NCI-H345 (cell line): ENCODE results near the gene SGCE.
A peak's percentile ranks its signal among the peaks of the same experiment; 100 is the strongest.
"Not testable (repeated sequence)": the region's sequence is repeated elsewhere in the genome, so short reads cannot be mapped to it uniquely, and the experiment has no call there.

Experiments
- DNase-seq: peaks from one replicate; lab custom pipeline; 2025; lab: John Stamatoyannopoulos, UW

SGCE gene, protein sequence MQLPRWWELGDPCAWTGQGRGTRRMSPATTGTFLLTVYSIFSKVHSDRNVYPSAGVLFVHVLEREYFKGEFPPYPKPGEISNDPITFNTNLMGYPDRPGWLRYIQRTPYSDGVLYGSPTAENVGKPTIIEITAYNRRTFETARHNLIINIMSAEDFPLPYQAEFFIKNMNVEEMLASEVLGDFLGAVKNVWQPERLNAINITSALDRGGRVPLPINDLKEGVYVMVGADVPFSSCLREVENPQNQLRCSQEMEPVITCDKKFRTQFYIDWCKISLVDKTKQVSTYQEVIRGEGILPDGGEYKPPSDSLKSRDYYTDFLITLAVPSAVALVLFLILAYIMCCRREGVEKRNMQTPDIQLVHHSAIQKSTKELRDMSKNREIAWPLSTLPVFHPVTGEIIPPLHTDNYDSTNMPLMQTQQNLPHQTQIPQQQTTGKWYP

DNA sequence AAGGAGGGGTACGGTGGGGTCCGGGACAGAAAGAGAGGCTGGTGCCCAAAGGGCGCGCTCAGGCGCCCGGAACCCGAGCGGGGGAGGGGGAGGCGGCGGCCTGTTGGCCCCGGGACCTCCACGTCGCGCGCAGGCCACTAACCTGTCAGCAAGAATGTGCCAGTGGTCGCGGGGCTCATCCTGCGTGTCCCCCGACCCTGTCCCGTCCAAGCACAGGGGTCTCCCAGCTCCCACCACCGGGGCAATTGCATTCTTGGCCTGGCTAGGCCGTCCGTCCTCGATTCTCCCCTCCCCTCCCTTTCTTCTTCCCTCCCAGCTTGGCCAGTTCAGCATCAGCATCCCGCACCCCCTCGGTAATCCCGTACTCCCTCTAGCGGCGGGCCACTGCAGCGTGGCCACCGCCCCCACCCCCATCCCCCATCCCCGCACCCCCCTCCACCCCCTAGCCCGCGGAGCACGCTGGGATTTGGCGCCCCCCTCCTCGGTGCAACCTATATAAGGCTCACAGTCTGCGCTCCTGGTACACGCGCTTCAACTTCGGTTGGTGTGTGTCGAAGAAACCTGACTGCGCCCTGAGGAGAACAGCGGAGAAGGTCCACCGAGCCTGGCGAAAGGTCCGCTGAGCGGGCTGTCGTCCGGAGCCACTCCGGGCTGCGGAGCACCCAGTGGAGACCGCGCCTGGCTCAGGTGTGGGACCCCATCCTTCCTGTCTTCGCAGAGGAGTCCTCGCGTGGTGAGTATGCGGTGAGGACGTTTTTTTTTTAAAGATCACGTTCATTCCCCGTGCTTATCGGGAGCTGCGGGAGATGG is at the start of gene SGCE:
TSS of gene SGCE (minus strand) at position 286 of the 810 bp plus-strand sequence. CDS start at position 251, 35 bp downstream.
- DNase-seq = peak; percentile 79

DNA sequence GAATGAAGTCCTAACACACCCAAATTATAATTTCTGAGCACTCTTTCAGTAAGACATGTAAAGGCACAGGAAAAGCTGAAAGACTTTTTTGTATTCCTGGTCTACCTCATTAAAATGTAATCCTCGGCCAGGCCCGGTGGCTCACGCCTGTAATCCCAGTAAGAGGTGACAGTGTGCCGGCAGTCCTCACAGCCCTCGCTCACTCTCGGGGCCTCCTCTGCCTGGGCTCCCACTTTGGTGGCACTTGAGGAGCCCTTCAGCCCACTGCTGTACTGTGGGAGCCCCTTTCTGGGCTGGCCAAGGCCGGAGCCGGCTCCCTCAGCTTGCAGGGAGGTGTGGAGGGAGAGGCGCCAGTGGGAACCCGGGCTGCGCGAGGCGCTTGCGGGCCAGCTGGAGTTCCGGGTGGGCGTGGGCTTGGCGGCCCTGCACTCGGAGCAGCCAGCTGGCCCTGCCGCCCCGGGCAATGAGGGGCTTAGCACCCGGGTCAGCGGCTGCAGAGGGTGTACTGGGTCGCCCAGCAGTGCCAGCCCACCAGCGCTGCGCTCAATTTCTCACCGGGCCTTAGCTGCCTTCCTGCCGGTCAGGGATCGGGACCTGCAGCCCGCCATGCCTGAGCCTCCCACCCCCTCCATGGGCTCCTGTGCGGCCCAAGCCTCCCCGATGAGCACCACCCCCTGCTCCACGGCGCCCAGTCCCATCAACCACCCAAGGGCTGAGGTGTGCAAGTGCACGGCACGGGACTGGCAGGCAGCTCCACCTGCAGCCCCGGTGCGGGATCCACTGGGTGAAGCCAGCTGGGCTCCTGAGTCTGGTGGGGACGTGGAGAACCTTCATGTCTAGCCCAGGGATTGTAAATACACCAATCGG is 49.5 kb upstream of the SGCE start:
- not testable (repeated sequence) for DNase-seq

DNA sequence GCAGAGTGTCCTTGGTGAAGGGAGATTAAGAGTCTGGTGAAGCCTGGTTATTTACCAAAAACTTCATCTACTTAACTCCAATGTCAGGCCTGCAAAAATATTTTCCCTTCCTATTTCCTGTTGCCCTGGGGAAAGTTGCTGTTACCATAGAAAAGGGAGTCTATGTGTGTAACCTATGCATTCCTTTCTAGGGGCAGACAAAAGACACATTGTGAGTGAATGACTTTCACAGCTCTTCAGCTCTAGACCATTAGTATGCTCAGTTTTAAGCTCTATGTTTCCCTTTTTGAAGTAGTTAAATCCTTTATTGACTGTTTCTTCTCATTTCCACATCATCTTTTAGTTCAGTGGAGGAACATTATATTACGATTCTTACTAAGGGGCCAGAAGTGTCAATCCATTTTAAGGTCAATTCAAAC is 45.6 kb upstream of the SGCE start:
- DNase-seq = no peak

DNA sequence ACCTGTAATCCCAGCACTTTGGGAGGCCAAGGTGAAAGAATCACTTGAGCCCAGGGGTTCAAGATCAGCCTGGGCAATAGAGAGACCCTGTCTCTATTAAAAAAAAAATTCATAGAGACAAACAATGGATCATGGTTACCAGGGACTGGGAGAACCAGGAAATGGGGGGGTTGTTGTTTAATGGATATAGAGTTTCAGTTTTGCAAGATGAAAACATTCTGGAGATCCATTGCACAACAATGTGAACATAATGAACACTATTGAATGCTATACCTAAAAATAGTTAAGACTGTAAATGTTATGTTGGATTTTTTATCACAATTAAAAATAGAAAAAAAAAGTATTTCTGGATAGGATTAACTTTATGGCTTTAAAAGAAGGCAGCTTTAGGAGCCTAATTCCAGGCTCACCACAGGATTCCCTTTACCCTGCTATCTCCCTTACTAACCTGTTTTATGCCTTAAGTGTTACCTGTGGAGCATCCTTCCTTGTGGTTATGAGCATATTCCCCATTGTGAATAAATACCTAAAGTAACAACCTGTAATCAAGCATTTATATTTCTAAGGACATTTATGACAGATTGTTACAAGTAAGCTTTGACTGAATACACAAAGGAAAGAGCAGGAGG is 45.1 kb upstream of the SGCE start:
- no peak for DNase-seq

DNA sequence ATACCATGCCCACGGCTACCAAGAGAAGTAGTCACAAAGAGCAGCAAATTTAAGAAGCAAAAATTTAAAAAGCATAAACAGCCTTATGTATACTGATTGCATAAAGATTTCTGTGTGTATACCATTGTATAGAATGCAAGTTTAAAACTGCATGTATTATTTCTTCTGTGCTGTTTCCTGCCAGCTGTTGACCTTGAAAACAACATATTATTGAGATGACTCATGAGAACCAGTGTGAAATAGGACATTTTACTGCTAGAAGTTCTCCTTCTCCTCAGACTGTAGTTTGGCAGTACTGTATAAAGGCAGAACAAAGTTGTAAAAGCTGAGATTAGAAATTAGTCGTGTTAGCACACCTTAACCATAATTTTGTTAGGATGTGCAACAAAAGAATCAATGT is 42.3 kb upstream of the SGCE start:
- no peak for DNase-seq

DNA sequence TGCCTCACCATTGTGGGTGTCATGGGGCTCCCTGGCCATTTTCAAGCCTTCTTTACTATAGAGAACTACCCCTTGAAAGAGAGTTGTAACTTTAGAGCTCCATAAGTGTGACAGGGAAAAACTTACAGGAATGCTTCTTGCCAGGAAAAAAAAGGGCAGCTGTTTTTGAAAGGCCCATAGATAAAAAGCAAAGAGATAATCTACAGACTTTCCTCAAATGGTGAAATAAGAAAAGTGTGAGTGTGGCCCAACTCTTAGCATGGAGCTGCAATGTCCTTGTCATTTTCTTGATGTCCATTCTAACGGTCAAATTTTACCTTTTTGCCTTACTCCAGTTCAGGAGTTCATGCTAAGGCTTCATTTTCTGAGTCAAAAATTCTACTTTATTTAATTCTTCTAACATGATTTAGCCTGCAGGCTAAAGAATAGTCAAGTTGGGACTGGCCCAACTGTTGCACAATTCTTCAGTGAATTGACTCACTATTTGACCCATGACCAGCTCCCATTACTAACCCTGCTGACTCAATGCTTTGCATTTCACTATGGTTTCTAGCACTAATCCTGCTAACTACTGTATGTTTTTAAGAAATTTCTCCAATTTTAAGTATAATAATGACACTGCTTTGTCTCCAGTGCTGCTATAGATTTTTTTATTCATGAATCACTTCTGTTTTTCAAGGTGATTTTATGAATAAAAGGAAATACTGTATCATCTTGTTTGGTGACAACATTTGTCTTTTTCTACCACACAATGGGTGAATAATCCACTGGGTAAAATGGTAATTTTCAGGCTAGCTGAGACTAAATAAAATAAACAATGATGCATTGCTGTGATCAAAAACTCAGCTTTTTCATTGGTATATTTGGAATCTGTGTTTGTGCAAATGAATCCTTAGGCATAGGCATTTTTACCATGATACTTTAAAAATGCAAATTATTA is 41.4 kb upstream of the SGCE start:
- DNase-seq = no peak

DNA sequence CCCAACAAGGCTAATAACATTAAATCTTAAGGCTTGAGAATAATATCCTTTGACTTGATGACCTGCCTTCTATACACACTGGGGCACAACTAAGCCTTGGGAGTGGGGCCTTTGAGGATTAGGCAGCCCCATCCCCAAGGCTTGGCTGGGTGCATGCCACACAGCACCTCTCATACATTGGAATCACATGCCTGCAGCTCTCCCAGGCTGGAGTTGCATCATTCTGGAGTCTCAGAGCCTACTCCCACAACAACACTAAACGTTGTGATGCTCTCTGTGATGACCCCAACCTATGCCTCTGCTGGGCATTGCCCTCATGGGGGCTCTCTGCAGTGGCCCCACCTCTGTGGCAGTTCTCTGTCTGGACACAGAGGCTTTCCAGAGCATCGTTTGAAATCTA is 31.9 kb upstream of the SGCE start:
- no peak for DNase-seq

DNA sequence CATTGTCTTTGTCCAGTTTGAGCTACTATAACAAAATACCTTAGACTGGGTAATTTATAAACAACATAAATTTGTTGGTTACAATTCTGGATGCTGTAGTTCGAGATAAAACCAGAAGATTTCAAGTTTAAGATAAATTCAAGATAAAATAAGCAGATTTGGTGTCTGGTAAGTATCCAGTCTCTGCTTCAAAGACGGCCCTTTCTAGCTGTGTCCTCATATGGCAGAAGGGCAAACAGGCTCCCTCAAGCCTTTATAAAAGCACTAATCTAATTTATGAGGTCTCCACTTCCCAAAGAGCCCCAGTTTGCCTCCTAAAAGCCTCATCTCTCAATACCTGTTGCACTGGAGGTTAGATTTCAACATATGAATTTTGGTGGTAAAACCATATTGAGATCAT is 31.1 kb upstream of the SGCE start:
- DNase-seq = no peak

DNA sequence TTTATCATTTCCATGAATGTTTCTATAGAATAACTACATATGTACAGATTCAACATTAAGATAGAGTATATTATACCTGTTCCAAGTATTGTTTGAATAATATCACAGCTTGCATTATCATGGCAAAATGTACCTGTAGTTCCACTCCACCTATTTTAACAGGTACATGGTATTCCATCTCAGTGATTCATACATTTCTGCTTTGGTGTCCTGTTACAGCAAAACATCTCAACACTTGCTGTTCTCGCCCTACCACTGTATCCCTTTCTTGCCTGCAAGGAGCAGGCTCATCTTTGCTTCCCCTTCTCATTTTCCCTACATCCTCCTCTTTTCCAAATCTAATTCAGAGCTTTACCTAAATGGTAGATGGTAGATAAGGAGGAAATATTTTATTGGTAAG is 27.1 kb upstream of the SGCE start:
- DNase-seq = no peak

DNA sequence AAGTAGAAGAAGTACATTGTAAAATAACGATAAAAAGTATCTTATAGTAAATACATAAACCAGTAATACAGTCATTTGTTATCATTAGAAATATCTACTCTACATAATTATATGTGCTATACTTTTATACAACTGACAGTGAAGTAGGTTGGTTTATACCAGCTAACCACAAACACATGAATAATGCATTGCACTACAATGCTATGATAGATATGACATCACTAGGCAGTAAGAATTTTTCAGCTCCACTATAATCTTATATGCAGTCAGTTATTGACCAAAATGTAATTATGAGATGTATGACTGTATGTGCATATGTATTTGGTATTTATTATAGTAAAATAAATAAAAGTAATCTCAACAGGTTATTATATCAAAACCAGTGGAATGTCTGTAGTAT is 23.4 kb upstream of the SGCE start:
- no peak for DNase-seq

DNA sequence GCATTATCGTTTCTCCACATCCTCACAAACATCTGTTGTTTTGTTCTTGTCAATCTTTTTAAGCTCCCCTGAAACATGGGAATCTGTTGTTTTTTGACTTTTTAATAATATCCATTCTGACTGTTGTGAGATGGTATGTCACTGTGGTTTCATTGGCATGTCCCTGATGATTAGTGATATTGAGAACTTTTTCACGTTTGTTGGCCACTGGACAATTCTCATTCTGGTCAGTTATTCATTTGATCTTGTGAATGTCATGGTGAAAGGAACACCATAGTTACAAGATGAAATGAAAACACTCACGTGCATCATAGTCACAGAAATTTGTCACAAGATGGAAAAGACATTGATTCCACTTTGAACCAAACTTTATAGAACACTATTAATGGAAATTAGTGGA is 20.5 kb upstream of the SGCE start:
- no peak for DNase-seq

DNA sequence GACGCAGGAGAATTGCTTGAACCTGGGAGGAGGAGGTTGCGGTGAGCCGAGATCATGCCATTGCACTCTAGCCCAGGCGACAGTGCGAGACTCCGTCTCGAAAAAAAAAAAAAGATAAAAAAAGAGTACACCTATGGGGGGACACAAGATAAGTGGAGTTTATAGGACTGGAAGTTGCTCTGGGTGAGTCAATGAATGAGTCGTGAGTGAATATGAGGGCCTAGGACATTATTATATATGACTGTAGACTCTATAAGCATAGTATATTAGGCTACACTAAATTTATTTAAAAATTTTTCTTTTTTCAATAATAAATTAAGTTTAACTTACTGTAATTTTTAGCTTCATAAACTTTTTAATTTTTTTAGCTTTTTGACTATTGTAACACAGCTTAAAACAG is 19.4 kb upstream of the SGCE start:
- DNase-seq = no peak

DNA sequence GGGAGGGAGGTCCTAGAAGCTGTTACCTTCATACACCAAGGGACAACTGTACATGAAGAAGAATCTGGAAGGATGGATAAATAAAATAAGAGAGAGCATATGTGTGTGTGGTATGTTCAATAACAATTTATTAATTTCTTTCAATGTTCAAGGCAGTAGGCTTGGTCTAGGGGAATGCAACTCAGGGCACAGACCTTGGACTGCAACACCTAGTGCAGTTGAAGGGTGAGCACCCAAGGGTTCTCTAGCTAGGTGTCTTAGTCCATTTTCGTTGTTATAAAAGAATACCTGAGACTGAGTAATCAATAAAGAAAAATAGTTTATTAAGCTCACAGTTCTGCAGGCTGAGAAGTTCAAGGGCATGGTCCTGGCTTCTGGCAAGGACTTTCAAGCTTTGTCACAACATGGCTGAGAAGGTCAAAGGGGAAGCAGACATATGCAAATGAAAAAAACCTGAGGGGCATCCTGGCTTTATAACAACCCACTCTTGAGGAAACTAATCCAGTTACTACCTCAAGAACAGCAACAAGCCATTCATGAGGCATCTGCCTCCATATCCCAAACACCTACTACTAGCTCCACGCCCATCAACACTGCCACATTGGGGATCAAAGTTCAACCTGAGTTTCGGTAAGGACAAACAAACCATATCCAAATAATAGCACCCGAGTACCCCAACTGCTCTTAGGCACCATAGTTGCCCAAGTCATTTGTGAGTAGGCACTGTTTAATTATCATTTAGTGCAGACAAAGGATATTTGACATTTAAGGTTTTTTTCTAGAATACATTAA is 15.7 kb upstream of the SGCE start:
- no peak for DNase-seq

DNA sequence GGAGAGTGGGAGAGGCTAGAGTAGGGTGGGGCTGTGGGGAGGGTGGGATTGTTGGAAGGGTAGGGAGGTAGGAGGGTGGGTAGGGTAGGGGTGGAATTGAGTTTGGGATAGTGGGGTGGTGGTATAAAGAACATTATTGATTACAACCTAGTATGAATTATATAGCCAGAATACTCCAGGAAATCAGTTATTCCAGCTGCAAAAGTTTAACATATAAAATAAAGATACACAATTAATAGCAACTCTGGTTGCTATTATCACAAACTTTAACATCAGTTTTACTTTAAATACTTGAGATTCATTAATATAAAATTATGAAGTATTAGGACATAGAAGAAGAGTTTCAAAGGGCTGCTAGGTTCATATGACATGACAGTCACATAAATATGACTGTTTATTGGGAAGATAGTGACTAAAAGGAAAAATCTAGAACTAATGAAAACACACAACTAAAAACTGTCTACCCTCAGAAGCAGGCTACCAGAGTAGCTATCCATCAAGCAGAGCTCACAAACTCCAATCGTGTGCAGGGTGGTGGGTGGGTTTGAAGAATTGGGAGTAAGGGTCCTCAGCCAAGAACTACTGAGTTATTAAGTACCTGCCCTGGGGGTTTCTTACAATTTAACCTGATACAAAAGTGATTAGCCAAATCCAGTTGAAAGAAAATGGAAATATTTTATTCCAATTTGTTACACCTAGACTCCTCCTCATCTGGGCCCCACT is 14.0 kb upstream of the SGCE start:
- no peak for DNase-seq

DNA sequence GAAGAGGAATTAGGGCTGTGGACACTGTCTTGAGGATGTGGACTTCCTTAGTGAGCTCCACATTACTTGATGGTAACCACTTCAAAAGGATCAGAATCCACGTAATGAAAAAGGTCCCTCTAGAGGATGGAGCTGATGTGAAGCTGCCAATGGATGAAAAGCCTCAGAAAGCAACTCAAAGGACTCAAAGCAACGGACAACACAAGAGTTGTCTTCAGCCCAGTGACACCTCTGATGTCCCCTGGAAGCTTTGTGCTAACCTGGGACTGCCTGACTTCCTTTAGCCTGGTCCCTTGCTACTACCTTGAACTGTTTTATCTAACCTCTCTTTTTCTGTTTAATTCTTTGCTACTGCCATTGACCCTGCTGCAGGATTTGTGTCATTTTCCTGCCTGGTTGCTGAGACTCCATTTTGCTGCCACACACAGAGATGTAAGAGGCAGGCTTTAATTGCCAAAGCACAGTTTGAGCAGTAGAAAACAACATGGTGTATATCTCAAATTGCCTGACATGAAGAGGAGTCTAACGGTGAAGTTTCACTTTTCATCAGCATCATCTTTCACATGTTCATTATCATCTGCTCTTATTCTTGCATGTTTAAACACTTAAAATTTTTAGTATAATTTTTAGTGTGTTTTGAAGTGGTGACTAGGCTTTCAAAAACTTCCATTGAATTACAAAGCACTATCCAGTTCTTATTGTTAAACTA is 11.1 kb upstream of the SGCE start:
- no peak for DNase-seq

DNA sequence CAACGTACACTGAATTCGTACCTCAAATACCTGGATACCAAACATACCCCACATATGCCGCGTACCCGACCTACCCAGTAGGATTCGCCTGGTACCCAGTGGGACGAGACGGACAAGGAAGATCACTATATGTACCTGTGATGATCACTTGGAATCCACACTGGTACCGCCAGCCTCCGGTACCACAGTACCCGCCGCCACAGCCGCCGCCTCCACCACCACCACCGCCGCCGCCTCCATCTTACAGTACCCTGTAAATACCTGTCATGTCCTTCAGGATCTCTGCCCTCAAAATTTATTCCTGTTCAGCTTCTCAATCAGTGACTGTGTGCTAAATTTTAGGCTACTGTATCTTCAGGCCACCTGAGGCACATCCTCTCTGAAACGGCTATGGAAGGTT is 9.5 kb upstream of the SGCE start:
- no peak for DNase-seq

DNA sequence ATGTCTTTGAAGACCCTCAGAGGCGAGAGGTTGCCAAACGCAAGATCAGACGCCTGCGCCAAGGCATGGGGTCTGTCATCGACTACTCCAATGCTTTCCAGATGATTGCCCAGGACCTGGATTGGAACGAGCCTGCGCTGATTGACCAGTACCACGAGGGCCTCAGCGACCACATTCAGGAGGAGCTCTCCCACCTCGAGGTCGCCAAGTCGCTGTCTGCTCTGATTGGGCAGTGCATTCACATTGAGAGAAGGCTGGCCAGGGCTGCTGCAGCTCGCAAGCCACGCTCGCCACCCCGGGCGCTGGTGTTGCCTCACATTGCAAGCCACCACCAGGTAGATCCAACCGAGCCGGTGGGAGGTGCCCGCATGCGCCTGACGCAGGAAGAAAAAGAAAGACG is 8.1 kb upstream of the SGCE start:
- no peak for DNase-seq

DNA sequence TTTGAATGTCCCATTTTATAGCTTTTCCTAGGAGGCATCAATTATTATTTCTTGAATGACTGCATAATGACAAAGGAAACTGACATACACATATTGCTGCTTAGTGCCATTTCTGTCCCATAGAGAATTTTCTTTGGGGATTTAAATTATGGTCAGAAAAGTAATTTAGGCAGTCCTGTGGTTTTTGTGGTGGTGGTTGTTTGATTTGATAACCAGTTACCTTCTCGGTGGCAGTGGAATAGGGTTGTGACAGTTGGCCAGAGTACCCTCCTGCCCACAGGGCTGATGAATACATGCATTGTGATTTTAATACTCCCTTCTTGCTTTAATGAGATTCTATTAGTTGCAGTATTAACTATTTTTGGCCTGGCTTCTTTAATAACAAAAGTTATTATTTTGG is 6.6 kb upstream of the SGCE start:
- no peak for DNase-seq

DNA sequence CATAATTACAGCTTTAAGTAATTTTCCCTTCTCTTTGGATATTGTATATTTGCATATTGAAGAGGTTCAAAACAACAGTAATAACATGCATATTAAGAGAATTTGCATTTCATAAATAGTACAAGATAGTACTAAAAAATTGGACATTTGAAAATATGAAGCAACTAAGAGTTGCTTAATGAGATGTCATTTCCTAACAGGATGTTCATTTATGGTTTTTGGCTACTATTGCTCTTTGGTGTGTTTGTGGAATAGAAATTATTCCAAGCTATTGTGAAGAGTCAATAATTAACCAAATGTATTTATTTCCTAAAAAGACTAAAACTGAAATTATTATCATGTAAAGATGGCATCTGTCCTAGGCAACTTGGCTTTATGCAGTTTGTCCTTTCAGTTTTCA is 4.1 kb upstream of the SGCE start:
- no peak for DNase-seq
